Measurements from ENCODE around the gene DPYD. TPM values are rescaled to one million over a fixed set of nuclear protein-coding genes. Genes with fewer than 3 reads are reported as not detected.
A peak's percentile ranks its signal among the peaks of the same experiment; 100 is the strongest.

DPYD gene
- polyA plus RNA-seq, 4 donors = 11.9 to 31.8 (median 26.0) TPM

DNA sequence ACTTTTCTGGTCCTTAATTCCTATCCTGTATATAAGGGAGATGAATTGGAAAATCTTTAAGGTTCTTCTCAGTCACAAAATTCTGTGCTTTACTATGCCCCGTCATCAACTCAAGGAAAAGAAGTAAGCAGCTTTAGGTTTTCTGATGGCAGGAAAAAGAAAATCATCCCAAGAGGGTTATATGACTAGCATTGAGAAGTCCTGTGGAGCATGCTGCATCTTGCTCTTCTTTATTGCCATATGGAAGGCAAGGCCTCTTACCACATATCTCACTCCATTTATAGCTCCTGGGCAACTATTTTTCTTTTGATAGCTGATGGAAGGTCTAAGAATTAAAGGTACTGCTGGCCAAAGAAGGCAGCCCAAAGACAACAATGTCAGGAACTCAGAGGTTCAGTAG lies 552.5 kb downstream of the DPYD start:
- no peak for DNase-seq
- no peak overlapping the region for H3K27ac ChIP-seq (ENCODE audit: low read depth in 1 of 3, low read length in 2 of 3)
- H3K4me3 ChIP-seq (ENCODE audit: low read depth in 1 of 3, low read length in 3 of 3) = no peak overlapping the region
- no peaks in the 10 kb centered on the region for H3K9me3 ChIP-seq (ENCODE audit: control insufficient read depth in 2 of 2, insufficient read depth in 1 of 2, low read depth in 1 of 2, low read length in 1 of 2)
- FAIRE-seq = no peak
- H3K27me3 ChIP-seq (ENCODE audit: control insufficient read depth in 3 of 3, insufficient read depth in 3 of 3, low read length in 3 of 3) = no peaks in the 10 kb centered on the region
- no peaks in the 10 kb centered on the region for H3K4me1 ChIP-seq (ENCODE audit: control insufficient read depth in 3 of 3, insufficient read depth in 2 of 3, low read depth in 1 of 3, low read length in 2 of 3)
- H3K36me3 ChIP-seq (ENCODE audit: control insufficient read depth in 3 of 3, insufficient read depth in 2 of 3, low read depth in 1 of 3, low read length in 3 of 3) = peaks cover 0 to 3% (median 0%) of the 10 kb centered on the region in 3 donors
- 95 to 98% (median 97%) methylated on average over 1 of the region's 1 CpG for WGBS, 3 donors

- Histone ChIP-seq H3K27ac (ENCODE audit: low read depth in 1 of 3, low read length in 2 of 3) (no peak overlapping the region), H3K4me1 (ENCODE audit: control insufficient read depth in 3 of 3, insufficient read depth in 2 of 3, low read depth in 1 of 3, low read length in 2 of 3) (no peaks in the 10 kb centered on the region), H3K27me3 (ENCODE audit: control insufficient read depth in 3 of 3, insufficient read depth in 3 of 3, low read length in 3 of 3) (no peaks in the 10 kb centered on the region), H3K9me3 (ENCODE audit: control insufficient read depth in 2 of 2, insufficient read depth in 1 of 2, low read depth in 1 of 2, low read length in 1 of 2) (no peaks in the 10 kb centered on the region), H3K4me3 (ENCODE audit: low read depth in 1 of 3, low read length in 3 of 3) (no peak overlapping the region), H3K36me3 (ENCODE audit: control insufficient read depth in 3 of 3, insufficient read depth in 2 of 3, low read depth in 1 of 3, low read length in 3 of 3) (peaks cover 0 to 3% (median 0%) of the 10 kb centered on the region in 3 donors)
- FAIRE-seq = no peak
- 68 to 84% (median 69%) methylated on average over 3 of the region's 3 CpGs for WGBS, 3 donors
- DNase-seq = no peak
Measured at GRCh38 chr1:97366984-97367383, 553.9 kb downstream of the DPYD start.

DNA sequence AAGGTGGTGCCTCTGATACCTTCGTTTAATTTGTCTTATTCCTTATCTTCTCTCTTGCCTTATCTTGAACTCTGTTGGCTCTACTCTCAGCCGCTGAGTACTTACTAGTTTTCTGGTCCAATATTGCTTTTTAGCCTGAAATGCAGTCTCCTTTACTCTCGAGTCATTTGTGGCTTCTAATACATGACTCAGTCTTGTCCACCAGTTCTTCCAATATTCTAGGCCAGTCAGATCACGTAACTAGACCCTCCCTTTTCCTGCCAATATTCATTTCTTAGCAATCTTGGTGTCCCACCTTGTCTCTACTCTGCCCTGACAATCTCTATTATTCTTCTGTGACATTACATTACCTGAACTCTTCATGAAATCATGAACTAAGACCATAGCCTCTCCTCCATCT lies 555.8 kb downstream of the DPYD start:
- Histone ChIP-seq H3K36me3 (ENCODE audit: control insufficient read depth in 3 of 3, insufficient read depth in 2 of 3, low read depth in 1 of 3, low read length in 3 of 3) (peaks cover 0 to 3% (median 0%) of the 10 kb centered on the region in 3 donors), H3K27me3 (ENCODE audit: control insufficient read depth in 3 of 3, insufficient read depth in 3 of 3, low read length in 3 of 3) (no peaks in the 10 kb centered on the region), H3K27ac (ENCODE audit: low read depth in 1 of 3, low read length in 2 of 3) (no peak overlapping the region), H3K9me3 (ENCODE audit: control insufficient read depth in 2 of 2, insufficient read depth in 1 of 2, low read depth in 1 of 2, low read length in 1 of 2) (no peaks in the 10 kb centered on the region), H3K4me1 (ENCODE audit: control insufficient read depth in 3 of 3, insufficient read depth in 2 of 3, low read depth in 1 of 3, low read length in 2 of 3) (no peaks in the 10 kb centered on the region), H3K4me3 (ENCODE audit: low read depth in 1 of 3, low read length in 3 of 3) (no peak overlapping the region)
- 72 to 78% (median 76%) methylated on average over 4 of the region's 4 CpGs for WGBS, 3 donors
- FAIRE-seq (no peak), DNase-seq (no peak)

DNA sequence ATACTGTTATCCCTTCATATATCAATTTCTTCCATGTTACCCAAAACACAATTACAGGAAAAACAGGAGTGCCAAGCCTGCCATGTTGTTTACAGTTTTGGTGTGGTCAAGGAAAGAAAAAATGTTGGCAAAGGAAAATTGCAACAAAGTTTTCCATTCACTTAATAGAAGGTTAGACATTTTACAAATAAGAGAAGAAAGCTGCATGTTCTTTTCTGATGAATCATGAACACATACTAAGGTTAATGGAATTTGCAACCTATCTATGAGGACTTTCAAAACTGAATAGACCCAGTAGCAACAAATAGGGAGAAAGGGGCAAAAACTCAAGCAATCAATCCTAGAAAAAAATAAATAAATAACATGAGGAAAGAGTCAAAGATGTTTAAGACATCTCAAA lies 556.7 kb downstream of the DPYD start:
- peaks cover 0 to 3% (median 0%) of the 10 kb centered on the region in 3 donors for H3K36me3 ChIP-seq (ENCODE audit: control insufficient read depth in 3 of 3, insufficient read depth in 2 of 3, low read depth in 1 of 3, low read length in 3 of 3)
- DNase-seq (no peak), FAIRE-seq (no peak)
- H3K27me3 ChIP-seq (ENCODE audit: control insufficient read depth in 3 of 3, insufficient read depth in 3 of 3, low read length in 3 of 3) = no peaks in the 10 kb centered on the region
- H3K9me3 ChIP-seq (ENCODE audit: control insufficient read depth in 2 of 2, insufficient read depth in 1 of 2, low read depth in 1 of 2, low read length in 1 of 2) = no peaks in the 10 kb centered on the region
- no peak overlapping the region for H3K4me3 ChIP-seq (ENCODE audit: low read depth in 1 of 3, low read length in 3 of 3)
- H3K27ac ChIP-seq (ENCODE audit: low read depth in 1 of 3, low read length in 2 of 3) = no peak overlapping the region
- no peaks in the 10 kb centered on the region for H3K4me1 ChIP-seq (ENCODE audit: control insufficient read depth in 3 of 3, insufficient read depth in 2 of 3, low read depth in 1 of 3, low read length in 2 of 3)

DNA sequence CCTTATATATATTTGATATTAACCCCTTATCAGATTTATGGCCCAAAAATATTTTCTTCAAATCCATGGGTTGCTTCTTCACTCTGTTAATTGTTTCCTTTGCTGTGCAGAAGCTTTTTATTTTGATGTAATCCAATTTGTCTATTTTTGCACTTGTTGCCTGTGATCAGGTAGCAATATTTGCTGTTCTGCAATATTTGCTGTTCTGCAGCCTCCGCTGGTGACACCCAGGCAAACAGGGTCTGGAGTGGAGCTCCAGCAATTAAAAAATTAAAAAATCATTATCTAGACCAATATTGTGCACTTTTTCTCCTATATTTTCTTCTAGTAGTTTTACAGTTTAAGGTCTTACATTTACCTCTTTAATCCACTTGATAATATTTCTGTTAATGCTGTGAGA lies 564.5 kb downstream of the DPYD start:
- Histone ChIP-seq H3K4me3 (ENCODE audit: low read depth in 1 of 3, low read length in 3 of 3) (no peak overlapping the region), H3K27ac (ENCODE audit: low read depth in 1 of 3, low read length in 2 of 3) (no peak overlapping the region), H3K4me1 (ENCODE audit: control insufficient read depth in 3 of 3, insufficient read depth in 2 of 3, low read depth in 1 of 3, low read length in 2 of 3) (no peaks in the 10 kb centered on the region), H3K9me3 (ENCODE audit: control insufficient read depth in 2 of 2, insufficient read depth in 1 of 2, low read depth in 1 of 2, low read length in 1 of 2) (peaks cover 0 to 10% of the 10 kb centered on the region in 2 donors), H3K36me3 (ENCODE audit: control insufficient read depth in 3 of 3, insufficient read depth in 2 of 3, low read depth in 1 of 3, low read length in 3 of 3) (peaks cover 0 to 5% (median 0%) of the 10 kb centered on the region in 3 donors), H3K27me3 (ENCODE audit: control insufficient read depth in 3 of 3, insufficient read depth in 3 of 3, low read length in 3 of 3) (no peaks in the 10 kb centered on the region)
- WGBS, 3 donors = 92 to 100% (median 97%) methylated on average over 1 of the region's 1 CpG
- DNase-seq (no peak), FAIRE-seq (no peak)

DNA sequence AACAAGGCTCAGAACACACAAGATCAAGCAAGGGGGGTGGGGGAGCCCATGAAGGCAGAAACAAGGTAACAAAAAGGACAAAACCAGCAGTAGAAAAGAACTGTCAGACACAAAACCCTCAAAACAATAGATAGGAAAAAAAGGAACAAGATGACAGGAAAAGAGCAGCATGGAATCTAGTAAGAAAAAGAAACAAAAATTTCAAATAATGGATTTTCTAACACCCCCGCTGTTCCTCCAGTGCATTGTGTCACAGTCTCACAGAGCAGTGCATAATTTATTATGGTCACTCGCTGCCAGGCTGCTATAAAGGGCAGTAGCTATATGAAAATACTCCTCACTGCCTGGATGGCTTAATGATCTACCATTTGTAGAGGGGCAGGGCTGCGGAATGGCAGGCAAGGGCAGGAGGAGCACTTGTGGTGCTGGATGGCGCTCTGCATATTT lies 567.9 kb downstream of the DPYD start:
- Histone ChIP-seq H3K4me1 (ENCODE audit: control insufficient read depth in 3 of 3, insufficient read depth in 2 of 3, low read depth in 1 of 3, low read length in 2 of 3) (no peaks in the 10 kb centered on the region), H3K4me3 (ENCODE audit: low read depth in 1 of 3, low read length in 3 of 3) (no peak overlapping the region), H3K36me3 (ENCODE audit: control insufficient read depth in 3 of 3, insufficient read depth in 2 of 3, low read depth in 1 of 3, low read length in 3 of 3) (peaks cover 0 to 1% (median 0%) of the 10 kb centered on the region in 3 donors), H3K9me3 (ENCODE audit: control insufficient read depth in 2 of 2, insufficient read depth in 1 of 2, low read depth in 1 of 2, low read length in 1 of 2) (peaks cover 0 to 4% of the 10 kb centered on the region in 2 donors), H3K27ac (ENCODE audit: low read depth in 1 of 3, low read length in 2 of 3) (no peak overlapping the region), H3K27me3 (ENCODE audit: control insufficient read depth in 3 of 3, insufficient read depth in 3 of 3, low read length in 3 of 3) (no peaks in the 10 kb centered on the region)
- 86 to 94% (median 91%) methylated on average over 4 of the region's 4 CpGs for WGBS, 3 donors
- no peak for FAIRE-seq
- peak in 1 of 2 donors; percentile 9 for DNase-seq

- WGBS, 3 donors = 73 to 89% (median 87%) methylated on average over 2 of the region's 2 CpGs
- FAIRE-seq (no peak), DNase-seq (no peak)
- no peak overlapping the region for H3K4me3 ChIP-seq (ENCODE audit: low read depth in 1 of 3, low read length in 3 of 3)
- no peak overlapping the region for H3K27ac ChIP-seq (ENCODE audit: low read depth in 1 of 3, low read length in 2 of 3)
- no peaks in the 10 kb centered on the region for H3K27me3 ChIP-seq (ENCODE audit: control insufficient read depth in 3 of 3, insufficient read depth in 3 of 3, low read length in 3 of 3)
- no peaks in the 10 kb centered on the region for H3K36me3 ChIP-seq (ENCODE audit: control insufficient read depth in 3 of 3, insufficient read depth in 2 of 3, low read depth in 1 of 3, low read length in 3 of 3)
- no peaks in the 10 kb centered on the region for H3K9me3 ChIP-seq (ENCODE audit: control insufficient read depth in 2 of 2, insufficient read depth in 1 of 2, low read depth in 1 of 2, low read length in 1 of 2)
- no peaks in the 10 kb centered on the region for H3K4me1 ChIP-seq (ENCODE audit: control insufficient read depth in 3 of 3, insufficient read depth in 2 of 3, low read depth in 1 of 3, low read length in 2 of 3)
Measured at GRCh38 chr1:97351846-97352245, 569.0 kb downstream of the DPYD start.

DNA sequence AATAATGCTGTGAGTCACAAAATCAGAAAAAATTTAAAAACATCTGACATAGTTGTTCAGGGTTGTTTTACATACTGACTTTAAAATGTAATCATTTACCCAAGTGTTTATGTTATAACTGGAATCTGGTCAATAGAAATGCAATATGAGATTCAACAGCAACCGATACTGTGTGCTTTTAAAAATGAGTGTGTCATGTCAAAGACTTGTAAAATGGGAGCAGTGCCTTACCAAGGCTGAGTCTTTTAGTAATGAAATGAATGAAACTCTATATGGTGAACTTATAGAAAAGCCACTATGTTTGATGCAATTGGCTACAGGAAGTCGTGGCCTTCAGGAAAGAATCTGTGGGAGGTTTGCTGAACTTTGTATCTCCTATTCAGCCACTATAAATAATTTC lies 570.2 kb downstream of the DPYD start:
- H3K4me1 ChIP-seq (ENCODE audit: control insufficient read depth in 3 of 3, insufficient read depth in 2 of 3, low read depth in 1 of 3, low read length in 2 of 3) = no peaks in the 10 kb centered on the region
- DNase-seq (no peak), FAIRE-seq (no peak)
- H3K9me3 ChIP-seq (ENCODE audit: control insufficient read depth in 2 of 2, insufficient read depth in 1 of 2, low read depth in 1 of 2, low read length in 1 of 2) = no peaks in the 10 kb centered on the region
- no peaks in the 10 kb centered on the region for H3K27me3 ChIP-seq (ENCODE audit: control insufficient read depth in 3 of 3, insufficient read depth in 3 of 3, low read length in 3 of 3)
- H3K36me3 ChIP-seq (ENCODE audit: control insufficient read depth in 3 of 3, insufficient read depth in 2 of 3, low read depth in 1 of 3, low read length in 3 of 3) = no peaks in the 10 kb centered on the region
- no peak overlapping the region for H3K27ac ChIP-seq (ENCODE audit: low read depth in 1 of 3, low read length in 2 of 3)
- no peak overlapping the region for H3K4me3 ChIP-seq (ENCODE audit: low read depth in 1 of 3, low read length in 3 of 3)
- WGBS, 3 donors = 48 to 54% (median 53%) methylated on average over 2 of the region's 2 CpGs

DNA sequence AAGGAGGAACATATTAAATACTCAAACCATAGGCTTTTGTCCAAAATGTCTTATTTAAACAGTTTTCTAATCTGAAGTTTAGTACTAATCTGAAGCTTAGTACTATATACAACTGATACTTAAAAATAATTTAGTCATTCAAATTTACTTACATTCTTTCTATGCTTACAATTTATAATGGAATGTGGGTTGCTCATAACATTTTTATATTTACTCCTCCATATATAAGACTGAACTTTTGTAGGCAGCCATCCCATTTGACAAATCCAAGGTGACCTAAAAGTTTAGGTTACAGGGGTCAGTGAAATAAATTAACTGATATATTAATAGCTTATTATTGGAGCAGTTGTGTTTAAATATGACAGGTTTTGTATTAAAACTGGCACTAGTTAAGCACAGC lies 570.6 kb downstream of the DPYD start:
- no peaks in the 10 kb centered on the region for H3K27me3 ChIP-seq (ENCODE audit: control insufficient read depth in 3 of 3, insufficient read depth in 3 of 3, low read length in 3 of 3)
- H3K36me3 ChIP-seq (ENCODE audit: control insufficient read depth in 3 of 3, insufficient read depth in 2 of 3, low read depth in 1 of 3, low read length in 3 of 3) = no peaks in the 10 kb centered on the region
- no peak overlapping the region for H3K27ac ChIP-seq (ENCODE audit: low read depth in 1 of 3, low read length in 2 of 3)
- no peak for DNase-seq
- no peak overlapping the region for H3K4me3 ChIP-seq (ENCODE audit: low read depth in 1 of 3, low read length in 3 of 3)
- FAIRE-seq = no peak
- no peaks in the 10 kb centered on the region for H3K4me1 ChIP-seq (ENCODE audit: control insufficient read depth in 3 of 3, insufficient read depth in 2 of 3, low read depth in 1 of 3, low read length in 2 of 3)
- no peaks in the 10 kb centered on the region for H3K9me3 ChIP-seq (ENCODE audit: control insufficient read depth in 2 of 2, insufficient read depth in 1 of 2, low read depth in 1 of 2, low read length in 1 of 2)
